ENCODE results near the gene VCPKMT.

- TF ChIP-seq GATA3 (IDR thresholded peaks at IDR 0.05; ENCODE audit: low read depth, low read length): no peak
- TF ChIP-seq GATA2 (IDR thresholded peaks at IDR 0.05; ENCODE audit: low read depth, low read length): no peak
Observed at GRCh38 chr14:50086321-50086711, 30.1 kb downstream of the VCPKMT start.
